ENCODE data around the gene PAX1. TPM values are rescaled to one million over a fixed set of nuclear protein-coding genes. Genes with fewer than 3 reads are reported as not detected.

The PAX1 gene
- total and polyA plus RNA-seq, 9 of the 15 experiments (the other 6 are each of a cell fraction or from before 2014, with no cell fraction given) = not detected

GRCh38 chr20:21706261-21707195, 1.1 kb downstream of the PAX1 start (continued):
- no peak for TF ChIP-seq BCLAF1 (IDR thresholded peaks at IDR 0.05; ENCODE audit: borderline replicate concordance in 1 of 2, control insufficient read depth in 1 of 2, low read depth in 2 of 2, low read length in 1 of 2)

- Histone ChIP-seq H2AFZ (ENCODE audit: low read depth, low read length) (no peak overlapping the region), H4K20me1 (replicated peaks; ENCODE audit: control insufficient read depth, insufficient read depth, low read length) (no peaks in the 10 kb centered on the region), H3K4me2 (ENCODE audit: insufficient read depth, low read length) (no peak overlapping the region), H3K9me3 (replicated peaks; ENCODE audit: control insufficient read depth, insufficient read depth, low read depth, low read length) (no peaks in the 10 kb centered on the region), H3K79me2 (ENCODE audit: control insufficient read depth, insufficient read depth, low read length) (no peaks in the 10 kb centered on the region), H3K4me3 (no peak overlapping the region), H3K27ac (ENCODE audit: extremely low read depth, low read depth, low read length) (no peak overlapping the region), H3K36me3 (ENCODE audit: control insufficient read depth, insufficient read depth, low read length) (no peaks in the 10 kb centered on the region), H3K9ac (ENCODE audit: insufficient read depth in 1 of 2, low read depth in 2 of 2, low read length in 2 of 2) (no peak overlapping the region), H3K27me3 (ENCODE audit: control insufficient read depth in 2 of 2, insufficient read depth in 2 of 2, low read length in 2 of 2) (peaks cover under 1 to 35% of the 10 kb centered on the region in 2 experiments; a peak in 3 of 5 replicates), H3K9me1 (ENCODE audit: control insufficient read depth, insufficient read depth, low read length) (no peaks in the 10 kb centered on the region), H3K4me1 (replicated peaks in 1 of 2; ENCODE audit: control insufficient read depth in 2 of 2, insufficient read depth in 2 of 2, low read length in 2 of 2) (peaks cover 0 to 6% of the 10 kb centered on the region in 2 experiments; a peak in 2 of 5 replicates)
- ChIA-PET POLR2A (no interaction called here), CTCF (ENCODE audit: low intra/inter-chr PET ratio) (no interaction called here)
- DNase-seq (ENCODE audit: extremely low read depth in 1 of 4, low spot score in 3 of 4) (no peak), ATAC-seq (no peak), FAIRE-seq (no peak)
- in situ Hi-C loops (cut with MboI) = no loop called here
- intact Hi-C loops (cut with micrococcal nuclease) = no loop called here
- 17% methylated on average over 4 of the region's 7 CpGs for WGBS (ENCODE audit: insufficient coverage, low coverage, missing lambda C conversion rate)
- no TSS peak for BruUV-seq (replicated peaks)
- no peak for TF ChIP-seq PKNOX1 (IDR thresholded peaks at IDR 0.05)
- no peak for TF ChIP-seq NFYB (IDR thresholded peaks at IDR 0.05; ENCODE audit: extremely low read depth, insufficient read length)
- TF ChIP-seq TAF9B (IDR thresholded peaks at IDR 0.05; ENCODE audit: partially characterized antibody) = no peak
- no peak for TF ChIP-seq ZZZ3 (IDR thresholded peaks at IDR 0.05)
- TF ChIP-seq CGGBP1 (CRISPR knock-in tag; IDR thresholded peaks at IDR 0.05) = no peak
- no peak for TF ChIP-seq NFE2 (IDR thresholded peaks at IDR 0.05; ENCODE audit: low read depth)
- no peak for TF ChIP-seq CBX5 (IDR thresholded peaks at IDR 0.05; ENCODE audit: borderline replicate concordance, low read depth)
- no peak for TF ChIP-seq CHD4 (IDR thresholded peaks at IDR 0.05; ENCODE audit: insufficient read depth, insufficient replicate concordance, low read depth, low read length, poor library complexity, severe bottlenecking)
Observed at GRCh38 chr20:21707267-21707666, 1.8 kb downstream of the PAX1 start.
